Natural killer cell (primary cell): ENCODE data around the gene GFER. TPM values are rescaled to one million over a fixed set of nuclear protein-coding genes. Genes with fewer than 3 reads are reported as not detected.

Experiments used
- ATAC-seq, 3 donors: fragments of 150-1000 bp in 2 of 3; fragments of 200-7000 bp in 1 of 3; cut with Tn5 transposase; 1 replicate in 1 of 3; 2 replicates in 2 of 3; pipeline ENCODE4 v1.10.0; 2021; ENCODE audit warnings: mild to moderate bottlenecking in 2 of 3, moderate library complexity in 2 of 3
- DNase-seq, 2 donors: peaks; one replicate each; pipeline versions ENCODE4 v3.0.0 to v3.0.0-alpha.2; 2013 to 2021; ENCODE audit warnings: mixed read lengths in 1 of 2
- H3K27ac ChIP-seq: one replicate; pipeline ENCODE4 v1.5.1; 2013; ENCODE audit warnings: mild to moderate bottlenecking, low read length
- H3K27me3 ChIP-seq: one replicate; pipeline ENCODE4 v1.6.1; 2013; ENCODE audit warnings: low read length; ENCODE audit not compliant: control insufficient read depth, insufficient read depth
- H3K36me3 ChIP-seq: one replicate; pipeline ENCODE4 v1.6.1; 2013; ENCODE audit warnings: low read length; ENCODE audit not compliant: control insufficient read depth, insufficient read depth
- H3K4me1 ChIP-seq: one replicate; pipeline ENCODE4 v1.6.1; 2013; ENCODE audit warnings: low read length; ENCODE audit not compliant: control insufficient read depth, insufficient read depth
- H3K4me3 ChIP-seq: one replicate; pipeline ENCODE4 v1.5.1; 2013; ENCODE audit warnings: low read length
- H3K9me3 ChIP-seq: one replicate; pipeline ENCODE4 v1.6.1; 2013; ENCODE audit warnings: low read length; ENCODE audit not compliant: control insufficient read depth, insufficient read depth
- H3K27ac Mint-ChIP-seq, 2 donors: one replicate each; pipeline ENCODE4 v1.8.0; 2022; ENCODE audit warnings: mild to moderate bottlenecking in 2 of 2, mixed read lengths in 2 of 2, moderate library complexity in 1 of 2
- H3K27me3 Mint-ChIP-seq, 2 donors: one replicate each; pipeline ENCODE4 v1.8.0; 2022; ENCODE audit warnings: low read depth in 2 of 2, mixed read lengths in 2 of 2
- H3K36me3 Mint-ChIP-seq: one replicate; pipeline ENCODE4 v1.8.0; 2022; ENCODE audit warnings: mixed read lengths
- H3K4me1 Mint-ChIP-seq, 2 donors: one replicate each; pipeline ENCODE4 v1.8.0; 2022; ENCODE audit warnings: mixed read lengths in 2 of 2
- H3K4me3 Mint-ChIP-seq: one replicate; pipeline ENCODE4 v1.8.0; 2022; ENCODE audit warnings: mild to moderate bottlenecking, moderate library complexity, mixed read lengths
- H3K9me3 Mint-ChIP-seq, 2 donors: one replicate each; pipeline ENCODE4 v1.8.0; 2022; ENCODE audit warnings: mixed read lengths in 2 of 2
- CTCF ChIP-seq: fragments of 200-600 bp; IDR thresholded peaks from one replicate; pipeline ENCODE4 v1.8.0; 2022; ENCODE audit warnings: antibody characterized with exemption
- WGBS: methylation state at CpG from one replicate; pipeline ENCODE4 v1.1.7; 2013; ENCODE audit warnings: missing lambda C conversion rate; ENCODE audit not compliant: insufficient coverage; 5-methylcytosine and 5-hydroxymethylcytosine counted together
- intact Hi-C: fragments of 100-400 bp; cut with micrococcal nuclease; formaldehyde crosslinking; loops from one replicate; pipeline ENCODE4 v1.14.2; 2022
- total RNA-seq, 4 donors: library from RNA; stranded (reverse); fragments of 120-200 nt in 1 of 4; gene quantifications; one replicate each; pipeline versions ENCODE4 v1.2.3 to v1.2.4, GENCODE V29; 2013 to 2022

GFER gene
- total RNA-seq, 3 donors from 2014 or later (not counting 1 experiment from before 2014, with no cell fraction given) = 23.8 to 29.5 (median 24.6) TPM

DNA sequence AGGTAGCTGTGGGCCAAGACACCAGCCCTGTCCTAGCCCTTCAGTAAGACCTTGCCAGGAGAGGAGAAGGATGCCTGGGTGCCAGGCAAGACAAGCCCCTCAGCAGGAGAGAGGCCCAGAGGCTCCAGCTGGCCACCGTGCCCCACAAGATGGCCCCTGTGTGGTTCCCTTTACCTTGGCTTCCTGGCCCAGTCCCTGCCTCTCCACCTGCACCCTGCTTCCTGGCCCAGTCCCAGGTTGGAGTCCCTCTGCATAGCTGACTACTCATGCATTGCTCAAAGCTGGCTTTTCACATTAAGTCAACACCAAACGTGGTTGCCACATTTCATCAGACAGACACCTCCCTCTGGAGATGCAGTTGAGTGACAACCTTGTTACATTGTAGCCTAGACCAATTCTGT lies 9.7 kb downstream of the GFER start:
- Mint-ChIP-seq H3K36me3 (no peaks in the 10 kb centered on the region), H3K9me3 (no peaks in the 10 kb centered on the region), H3K4me3 (no peak overlapping the region), H3K4me1 (peaks cover 0 to 30% of the 10 kb centered on the region in 2 donors), H3K27me3 (no peaks in the 10 kb centered on the region), H3K27ac (peak overlapping the region; percentile 75 to 85)
- H3K27me3 ChIP-seq = peaks cover 2% of the 10 kb centered on the region
- no peak for ATAC-seq
- H3K36me3 ChIP-seq = peaks cover 11% of the 10 kb centered on the region
- no peak for TF ChIP-seq CTCF
- 100% methylated on average over 1 of the region's 2 CpGs for WGBS
- no peaks in the 10 kb centered on the region for H3K9me3 ChIP-seq
- intact Hi-C loops = no loop called here
- H3K4me3 ChIP-seq = no peak overlapping the region
- peaks cover 36% of the 10 kb centered on the region for H3K4me1 ChIP-seq
- DNase-seq = peak in 1 of 2 donors; percentile 58
- H3K27ac ChIP-seq = peak overlapping the region; percentile 35

DNA sequence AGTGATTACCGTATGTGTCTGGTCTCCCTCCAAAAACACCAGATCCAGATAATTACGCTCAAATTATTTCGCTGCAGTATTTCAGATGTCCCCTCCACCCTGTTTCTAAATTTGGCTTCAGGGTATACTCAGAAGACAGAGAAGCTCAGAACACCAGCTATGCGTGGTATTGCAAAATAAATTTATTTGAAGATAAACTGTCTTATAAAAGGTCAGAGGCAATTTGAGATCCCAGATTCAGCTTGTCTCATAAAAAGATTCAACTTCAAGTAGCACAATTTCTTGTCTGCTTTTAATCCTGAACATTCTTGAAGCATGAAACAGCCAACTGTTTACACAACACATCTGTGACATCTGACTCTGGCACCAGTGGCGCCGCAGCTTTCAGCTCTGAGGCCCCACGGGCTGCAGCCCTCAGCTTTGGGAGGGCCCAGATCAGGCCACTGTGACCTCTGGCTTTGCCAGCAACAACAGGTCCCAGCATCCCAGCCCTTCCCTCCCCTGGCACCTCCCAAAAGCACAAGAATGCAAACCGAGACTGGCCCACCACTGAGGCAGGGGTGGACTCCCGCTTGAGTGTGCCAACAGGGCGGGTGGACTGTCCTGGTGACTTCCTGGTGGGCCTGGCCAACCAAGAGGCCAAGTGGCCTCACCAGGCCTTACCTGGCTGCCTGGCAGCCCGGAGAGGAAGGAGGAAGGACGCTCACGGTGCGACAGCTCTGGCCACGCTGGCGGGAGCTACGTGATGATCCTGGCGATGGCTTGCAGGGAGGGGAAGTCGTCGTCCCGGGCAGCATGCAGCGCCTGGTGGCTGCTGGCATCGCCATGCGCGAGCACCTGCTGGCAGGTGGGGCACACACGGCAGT lies 13.7 kb downstream of the GFER start:
- no peaks in the 10 kb centered on the region for H3K9me3 Mint-ChIP-seq
- H3K27ac ChIP-seq = no peak overlapping the region
- intact Hi-C loops = no loop called here
- H3K36me3 Mint-ChIP-seq = no peaks in the 10 kb centered on the region
- no peak for TF ChIP-seq CTCF
- no peak overlapping the region for H3K27ac Mint-ChIP-seq
- no peaks in the 10 kb centered on the region for H3K9me3 ChIP-seq
- DNase-seq (no peak), ATAC-seq (no peak)
- H3K4me3 Mint-ChIP-seq = no peak overlapping the region
- no peaks in the 10 kb centered on the region for H3K27me3 ChIP-seq
- H3K36me3 ChIP-seq = peaks cover 40% of the 10 kb centered on the region
- H3K27me3 Mint-ChIP-seq = no peaks in the 10 kb centered on the region
- peaks cover 0 to 9% of the 10 kb centered on the region in 2 donors for H3K4me1 Mint-ChIP-seq
- peaks cover 11% of the 10 kb centered on the region for H3K4me1 ChIP-seq
- H3K4me3 ChIP-seq = no peak overlapping the region
- WGBS = 93% methylated on average over 26 of the region's 26 CpGs

DNA sequence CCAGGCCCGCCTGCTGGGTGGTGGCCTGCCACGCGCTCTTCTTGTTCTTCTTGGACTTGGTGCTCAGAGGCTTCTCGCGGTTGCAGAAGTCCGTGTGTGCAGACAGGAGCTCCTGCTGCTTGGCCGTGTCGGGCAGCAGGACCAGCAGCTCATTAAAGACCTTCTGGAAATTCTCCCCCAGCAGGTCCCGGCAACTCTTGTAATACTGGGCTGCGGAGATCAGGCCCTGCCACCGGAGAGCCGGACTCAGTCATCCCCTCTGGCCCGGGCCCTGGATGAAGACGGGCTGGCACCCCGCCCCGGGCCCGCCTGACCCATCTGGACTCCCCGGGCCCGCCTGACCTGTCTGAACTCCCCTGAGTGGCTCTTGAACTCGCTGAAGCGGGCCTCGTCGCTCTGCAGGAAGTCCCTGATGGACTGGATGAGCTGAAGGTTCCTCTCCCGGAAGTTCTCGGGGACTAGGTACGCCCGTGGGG lies 14.4 kb downstream of the GFER start:
- WGBS = 97% methylated on average over 27 of the region's 27 CpGs
- Mint-ChIP-seq H3K36me3 (no peaks in the 10 kb centered on the region), H3K27me3 (no peaks in the 10 kb centered on the region), H3K27ac (no peak overlapping the region), H3K4me1 (peaks cover 0 to 9% of the 10 kb centered on the region in 2 donors), H3K4me3 (no peak overlapping the region), H3K9me3 (no peaks in the 10 kb centered on the region)
- Histone ChIP-seq H3K9me3 (no peaks in the 10 kb centered on the region), H3K27me3 (no peaks in the 10 kb centered on the region), H3K36me3 (peaks cover 47% of the 10 kb centered on the region), H3K27ac (no peak overlapping the region), H3K4me3 (no peak overlapping the region), H3K4me1 (peaks cover 7% of the 10 kb centered on the region)
- intact Hi-C loops = no loop called here
- no peak for TF ChIP-seq CTCF
- no peak for DNase-seq
- ATAC-seq = no peak
